Measurements from ENCODE around the gene TRIM34. TPM values are rescaled to one million over a fixed set of nuclear protein-coding genes. Genes with fewer than 3 reads are reported as not detected.
"Not testable (repeated sequence)": the region's sequence is repeated elsewhere in the genome, so short reads cannot be mapped to it uniquely, and the experiment has no call there.

The TRIM34 gene
- total RNA-seq, 1 donor from 2014 or later = 13.7 TPM

DNA sequence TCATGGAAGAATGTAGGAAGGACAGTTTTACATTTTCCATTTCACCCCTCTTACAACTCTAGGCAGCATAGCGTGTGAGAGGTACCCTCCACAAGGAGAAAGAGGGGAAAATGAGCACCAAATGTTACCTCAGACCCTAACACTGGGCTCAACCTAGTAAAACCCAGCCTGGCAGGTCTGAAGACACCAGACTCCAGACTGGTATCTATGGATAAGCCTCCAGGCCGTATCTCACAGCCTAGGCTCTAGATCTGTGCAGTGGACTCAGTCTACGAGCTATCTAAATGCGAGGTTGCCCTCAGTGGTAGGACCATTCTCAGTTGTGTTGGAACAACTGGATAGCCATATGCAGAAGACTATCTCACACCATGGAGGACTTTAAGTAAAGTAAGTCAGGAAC lies 49.6 kb downstream of the TRIM34 start:
- ATAC-seq = no peak
- peaks cover 62% of the 10 kb centered on the region for H3K36me3 ChIP-seq
- no peaks in the 10 kb centered on the region for H3K9me3 ChIP-seq
- H3K4me1 ChIP-seq = no peaks in the 10 kb centered on the region
- TF ChIP-seq, protein P1, sequence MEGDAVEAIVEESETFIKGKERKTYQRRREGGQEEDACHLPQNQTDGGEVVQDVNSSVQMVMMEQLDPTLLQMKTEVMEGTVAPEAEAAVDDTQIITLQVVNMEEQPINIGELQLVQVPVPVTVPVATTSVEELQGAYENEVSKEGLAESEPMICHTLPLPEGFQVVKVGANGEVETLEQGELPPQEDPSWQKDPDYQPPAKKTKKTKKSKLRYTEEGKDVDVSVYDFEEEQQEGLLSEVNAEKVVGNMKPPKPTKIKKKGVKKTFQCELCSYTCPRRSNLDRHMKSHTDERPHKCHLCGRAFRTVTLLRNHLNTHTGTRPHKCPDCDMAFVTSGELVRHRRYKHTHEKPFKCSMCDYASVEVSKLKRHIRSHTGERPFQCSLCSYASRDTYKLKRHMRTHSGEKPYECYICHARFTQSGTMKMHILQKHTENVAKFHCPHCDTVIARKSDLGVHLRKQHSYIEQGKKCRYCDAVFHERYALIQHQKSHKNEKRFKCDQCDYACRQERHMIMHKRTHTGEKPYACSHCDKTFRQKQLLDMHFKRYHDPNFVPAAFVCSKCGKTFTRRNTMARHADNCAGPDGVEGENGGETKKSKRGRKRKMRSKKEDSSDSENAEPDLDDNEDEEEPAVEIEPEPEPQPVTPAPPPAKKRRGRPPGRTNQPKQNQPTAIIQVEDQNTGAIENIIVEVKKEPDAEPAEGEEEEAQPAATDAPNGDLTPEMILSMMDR (IDR thresholded peaks at IDR 0.05) = no peak
- H3K27me3 ChIP-seq (ENCODE audit: low read depth) = no peaks in the 10 kb centered on the region
- no peak overlapping the region for H3K4me3 ChIP-seq
- intact Hi-C loops (cut with DNase I) = no loop called here
- no peak for DNase-seq
- H3K27ac ChIP-seq = no peak overlapping the region

DNA sequence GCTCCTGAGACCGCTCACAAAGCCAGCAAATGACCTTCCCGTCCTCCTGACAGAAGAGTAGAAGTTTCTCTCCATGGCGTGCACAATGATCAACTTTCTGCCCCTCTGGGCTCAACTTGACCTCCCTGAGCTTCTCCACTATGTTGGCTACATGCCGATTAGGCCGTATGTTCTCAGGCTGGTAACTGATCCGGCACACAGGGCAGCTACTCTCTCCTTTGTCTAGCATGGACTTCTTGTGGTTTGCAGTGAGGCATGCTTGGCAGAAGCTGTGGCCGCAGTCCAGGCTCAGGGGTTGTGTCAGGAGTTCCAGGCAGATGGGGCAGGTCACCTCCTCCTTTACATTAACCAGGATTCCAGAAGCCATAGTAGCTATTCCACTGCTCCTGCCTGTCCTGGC lies 55.0 kb downstream of the TRIM34 start:
- H3K27ac ChIP-seq = no peak overlapping the region
- H3K36me3 ChIP-seq = peaks cover 39% of the 10 kb centered on the region
- H3K27me3 ChIP-seq (ENCODE audit: low read depth) = no peaks in the 10 kb centered on the region
- H3K4me1 ChIP-seq = peaks cover 13% of the 10 kb centered on the region
- intact Hi-C loops (cut with DNase I) = no loop called here
- TF ChIP-seq, protein P1 (IDR thresholded peaks at IDR 0.05) = no peak
- no peak overlapping the region for H3K4me3 ChIP-seq
- no peak for ATAC-seq
- H3K9me3 ChIP-seq = no peaks in the 10 kb centered on the region
- DNase-seq = no peak

DNA sequence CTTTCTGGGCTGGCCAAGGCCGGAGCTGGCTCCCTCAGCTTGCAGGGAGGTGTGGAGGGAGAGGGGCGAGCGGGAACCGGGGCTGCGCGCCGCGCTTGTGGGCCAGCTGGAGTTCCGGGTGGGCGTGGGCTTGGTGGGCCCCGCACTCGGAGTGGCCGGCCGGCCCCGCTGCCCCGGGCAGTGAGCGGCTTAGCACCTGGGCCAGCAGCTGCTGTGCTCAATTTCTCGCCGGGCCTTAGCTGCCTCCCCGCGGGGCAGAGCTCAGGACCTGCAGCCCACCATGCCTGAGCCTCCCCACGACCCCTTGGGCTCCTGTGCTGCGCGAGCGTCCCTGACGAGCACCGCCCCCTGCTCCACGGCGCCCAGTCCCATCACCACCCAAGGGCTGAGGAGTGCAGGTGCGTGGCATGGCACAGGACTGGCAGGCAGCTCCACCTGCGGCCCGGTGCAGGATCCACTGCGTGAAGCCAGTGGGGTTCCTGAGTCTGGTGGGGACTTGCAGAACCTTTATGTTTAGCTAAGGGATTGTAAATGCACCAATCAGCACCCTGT lies 58.2 kb downstream of the TRIM34 start:
- H3K27ac ChIP-seq; intact Hi-C loops (cut with DNase I); H3K9me3 ChIP-seq; H3K4me3 ChIP-seq; DNase-seq; ATAC-seq; H3K27me3 ChIP-seq (ENCODE audit: low read depth): not testable (repeated sequence)
- peaks cover 20% of the 10 kb centered on the region for H3K4me1 ChIP-seq
- peaks cover 28% of the 10 kb centered on the region for H3K36me3 ChIP-seq

DNA sequence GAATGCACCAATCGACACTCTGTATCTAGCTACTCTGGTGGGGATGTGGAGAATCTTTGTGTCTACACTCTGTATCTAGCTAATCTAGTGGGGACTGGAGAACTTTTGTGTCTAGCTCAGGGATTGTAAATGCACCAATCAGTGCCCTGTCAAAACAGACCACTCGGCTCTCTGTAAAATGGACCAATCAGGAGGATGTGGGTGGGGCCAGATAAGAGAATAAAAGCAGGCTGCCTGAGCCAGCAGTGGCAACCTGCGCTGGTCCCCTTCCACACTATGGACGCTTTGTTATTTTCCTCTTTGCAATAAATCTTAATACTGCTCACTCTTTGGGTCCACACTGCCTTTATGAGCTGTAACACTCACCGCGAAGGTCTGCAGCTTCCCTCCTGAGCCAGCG lies 58.8 kb downstream of the TRIM34 start:
- Histone ChIP-seq H3K36me3 (peaks cover 21% of the 10 kb centered on the region), H3K4me1 (peaks cover 25% of the 10 kb centered on the region), H3K27ac (peak overlapping the region; percentile 88), H3K4me3 (peak overlapping the region; percentile 63)
- H3K27me3 ChIP-seq (ENCODE audit: low read depth); ATAC-seq; H3K9me3 ChIP-seq; intact Hi-C loops (cut with DNase I); DNase-seq: not testable (repeated sequence)

DNA sequence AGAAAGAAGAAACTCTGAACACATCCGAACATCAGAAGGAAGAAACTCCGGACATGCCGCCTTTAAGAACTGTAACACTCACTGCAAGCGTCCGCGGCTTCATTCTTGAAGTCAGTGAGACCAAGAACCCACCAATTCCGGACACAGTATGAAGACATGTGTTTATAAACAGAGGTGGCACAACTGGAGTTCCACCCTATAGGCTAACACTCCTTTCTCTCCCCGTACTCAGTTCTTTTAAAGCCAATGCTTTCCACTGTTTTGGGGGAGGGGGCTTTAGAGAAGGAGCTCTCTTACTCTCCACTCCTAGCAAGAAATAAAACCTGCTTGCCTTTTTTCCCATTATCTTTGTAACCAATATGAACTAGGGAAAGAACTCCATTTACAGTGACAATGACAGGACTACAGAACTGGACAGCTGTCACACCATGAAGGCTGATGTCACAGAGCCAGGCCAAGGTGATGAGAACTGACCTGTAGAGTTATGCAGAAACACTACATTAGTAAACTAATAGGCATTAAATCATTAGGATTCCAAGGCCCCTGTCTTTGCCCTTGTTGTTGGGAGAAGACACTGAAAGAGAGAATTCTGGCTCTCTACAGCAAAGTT lies 59.3 kb downstream of the TRIM34 start:
- TF ChIP-seq, protein P1 (IDR thresholded peaks at IDR 0.05) = no peak
- peak in 1 of 2 donors; percentile 23 for ATAC-seq
- Histone ChIP-seq H3K27me3 (ENCODE audit: low read depth) (no peaks in the 10 kb centered on the region), H3K4me1 (peaks cover 31% of the 10 kb centered on the region), H3K27ac (peak overlapping the region; percentile 88), H3K36me3 (peaks cover 16% of the 10 kb centered on the region), H3K9me3 (no peaks in the 10 kb centered on the region), H3K4me3 (peak overlapping the region; percentile 63)
- intact Hi-C loops (cut with DNase I) = no loop called here
- DNase-seq = no peak

DNA sequence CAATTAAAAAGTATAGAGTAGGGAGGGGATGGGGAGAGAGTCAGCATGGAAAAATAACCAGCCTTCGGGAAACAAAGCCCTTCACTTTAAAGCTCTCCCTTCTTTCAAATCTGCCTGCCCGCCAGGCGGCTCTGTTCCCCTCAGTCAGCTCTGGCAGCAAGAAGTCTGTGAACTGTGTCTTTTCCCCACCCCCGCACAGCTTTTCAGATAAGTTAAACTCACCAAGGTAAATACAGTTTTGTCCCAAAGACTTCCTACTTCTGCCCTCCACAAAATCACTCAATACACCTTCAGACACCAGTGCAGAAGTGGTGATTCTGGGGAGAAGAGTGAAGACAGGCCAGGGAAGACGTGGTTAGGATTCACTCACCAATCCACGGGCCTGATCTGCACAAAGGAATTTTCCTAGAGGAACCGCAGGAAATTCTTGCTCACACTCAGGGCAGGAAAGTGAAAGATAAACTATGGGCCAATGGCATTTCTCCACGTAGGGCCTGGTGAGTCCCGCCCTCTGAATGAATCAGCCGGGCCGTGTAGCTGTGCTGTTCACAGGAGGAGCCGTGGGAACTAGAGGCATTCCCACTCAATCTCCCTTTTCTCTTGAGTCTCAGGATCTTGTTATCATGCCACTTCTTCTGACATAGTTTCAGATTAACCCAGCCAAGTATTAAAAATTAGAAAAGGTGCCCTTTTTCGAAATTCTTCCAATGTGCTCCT lies 60.0 kb downstream of the TRIM34 start, which contains the start of gene TRIM5:
Gene TRIM5, minus strand, starts transcription at position 429 of the 717 bp plus-strand sequence. CDS start 4,897 bp downstream, outside the sequence.
- peaks cover 9% of the 10 kb centered on the region for H3K36me3 ChIP-seq
- DNase-seq (peak; percentile 88), ATAC-seq (peak; percentile 96 to 97)
- intact Hi-C loops (cut with DNase I) = no loop called here
- H3K4me1 ChIP-seq = peaks cover 34% of the 10 kb centered on the region
- H3K9me3 ChIP-seq = no peaks in the 10 kb centered on the region
- H3K27ac ChIP-seq = peak within 1 kb of the TSS; percentile 88
- TF ChIP-seq, protein P1 (IDR thresholded peaks at IDR 0.05) = peak; percentile 56
- H3K4me3 ChIP-seq = peak within 1 kb of the TSS; percentile 63
- no peaks in the 10 kb centered on the region for H3K27me3 ChIP-seq (ENCODE audit: low read depth)

Data from lower lobe of right lung (tissue), 2 donors.